NCI-H146 treated with DMSO at 0.1 percent for 48 hours (cell line): ENCODE data around the gene UCN2.
"Not testable (repeated sequence)": the region's sequence is repeated elsewhere in the genome, so short reads cannot be mapped to it uniquely, and the experiment has no call there.

Experiments
- DNase-seq: peaks from one replicate; lab custom pipeline; 2025; ENCODE audit not compliant: unreplicated experiment; lab: John Stamatoyannopoulos, UW

The UCN2 gene

DNA sequence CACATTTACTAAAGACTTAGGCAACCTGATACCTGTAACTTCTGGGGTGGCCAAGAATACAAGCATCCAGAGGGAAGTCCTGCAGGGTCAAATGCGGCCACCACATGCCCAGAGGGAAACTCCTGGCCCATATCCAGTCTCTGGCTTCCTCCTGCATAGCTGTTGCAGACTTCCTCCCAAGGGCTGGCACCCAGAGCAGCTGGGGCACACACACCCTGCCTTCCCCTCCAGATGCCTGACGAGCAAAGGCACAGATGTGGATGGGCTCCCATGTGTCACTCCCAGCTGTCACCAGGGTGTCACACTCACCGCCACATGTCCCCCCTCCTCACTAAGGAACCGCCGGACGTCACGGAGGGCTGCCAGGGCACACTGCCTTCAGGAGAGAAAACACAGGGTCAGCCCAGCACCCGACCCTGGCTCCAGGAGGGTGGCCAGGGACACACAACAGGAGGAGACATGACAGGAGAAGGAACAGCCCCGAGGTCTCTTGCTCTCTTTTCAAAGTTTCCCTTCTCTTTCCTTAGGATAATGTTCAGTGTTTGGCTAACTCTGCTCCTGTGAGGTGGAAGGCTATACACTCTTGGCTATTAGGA lies 20.2 kb downstream of the UCN2 start:
- DNase-seq = no peak

DNA sequence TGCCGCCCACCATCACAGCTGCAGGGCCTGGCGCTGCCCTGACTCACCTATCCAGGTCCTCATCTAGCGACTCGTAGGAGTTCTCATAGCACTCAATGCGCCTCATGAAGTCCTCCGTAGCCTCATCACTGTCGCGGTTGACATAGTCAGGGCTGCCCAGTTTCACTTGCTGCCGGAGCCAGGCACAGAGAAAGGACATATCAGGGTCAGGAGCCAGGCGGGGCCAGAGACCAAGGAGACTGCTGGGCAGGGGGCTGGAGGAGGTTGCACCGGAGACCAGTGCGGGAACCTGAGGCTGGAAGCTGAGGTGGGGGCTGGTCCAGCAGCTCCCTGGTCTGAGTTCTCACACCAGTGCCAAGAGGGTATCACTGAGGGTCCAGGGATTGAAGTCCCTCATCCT lies 25.1 kb downstream of the UCN2 start:
- DNase-seq = no peak

DNA sequence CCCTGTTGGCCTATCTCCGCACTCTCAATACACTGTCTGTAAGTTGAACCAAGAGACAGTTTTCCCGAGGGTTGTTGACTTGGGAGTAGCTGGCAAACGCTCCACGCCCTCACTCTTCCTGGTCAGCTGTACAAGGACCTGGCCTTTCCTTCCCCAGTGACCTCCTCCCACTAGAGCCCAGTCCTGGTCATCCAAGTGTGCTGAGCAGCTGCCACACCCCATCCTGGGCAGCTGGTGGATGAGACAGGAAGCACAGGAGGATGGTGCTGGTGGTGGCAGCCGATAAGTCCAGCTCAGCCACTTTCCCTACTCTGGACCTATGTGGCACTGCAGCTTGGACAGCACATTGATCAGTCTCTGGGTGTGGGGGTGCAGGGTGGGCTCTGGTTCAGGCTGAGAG lies 26.8 kb downstream of the UCN2 start:
- DNase-seq = no peak

DNA sequence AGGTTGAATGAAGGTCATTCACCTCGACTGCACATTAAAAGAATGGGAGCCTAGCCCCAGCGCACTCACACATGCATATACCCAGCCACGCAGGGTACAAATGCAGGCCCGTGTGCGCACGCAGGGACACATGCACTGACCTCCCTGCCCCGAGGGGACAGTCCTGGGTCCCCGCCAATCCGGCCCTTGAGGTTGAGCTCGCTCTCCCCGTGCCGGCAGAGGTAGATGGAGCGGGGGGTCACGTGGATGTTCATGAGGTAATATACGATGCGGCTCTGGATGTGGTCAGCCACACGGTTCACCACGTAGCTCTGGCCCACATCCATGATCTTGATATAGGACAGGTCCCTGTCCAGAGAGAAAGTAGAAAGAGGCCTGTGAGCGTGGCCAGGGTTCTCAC lies 27.5 kb downstream of the UCN2 start:
- DNase-seq = no peak

DNA sequence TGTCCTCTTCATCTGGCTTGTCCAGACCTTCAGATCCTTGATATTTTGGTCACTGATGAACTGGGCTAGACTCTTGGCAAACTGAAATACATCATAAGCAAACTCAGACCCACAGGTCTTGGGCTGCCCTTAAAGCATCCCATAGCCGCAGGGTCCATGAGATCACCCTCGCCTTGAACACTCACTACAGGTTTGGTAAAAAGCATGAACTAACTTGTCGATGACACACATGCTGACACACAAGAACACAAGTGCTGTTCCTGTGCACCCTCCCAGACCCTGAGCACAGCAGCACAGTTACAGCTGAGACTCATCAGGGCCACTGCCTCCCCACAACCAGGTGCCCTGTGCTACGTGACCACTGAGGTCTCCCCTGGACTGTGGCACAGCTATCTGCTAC lies 28.0 kb downstream of the UCN2 start:
- DNase-seq = no peak

DNA sequence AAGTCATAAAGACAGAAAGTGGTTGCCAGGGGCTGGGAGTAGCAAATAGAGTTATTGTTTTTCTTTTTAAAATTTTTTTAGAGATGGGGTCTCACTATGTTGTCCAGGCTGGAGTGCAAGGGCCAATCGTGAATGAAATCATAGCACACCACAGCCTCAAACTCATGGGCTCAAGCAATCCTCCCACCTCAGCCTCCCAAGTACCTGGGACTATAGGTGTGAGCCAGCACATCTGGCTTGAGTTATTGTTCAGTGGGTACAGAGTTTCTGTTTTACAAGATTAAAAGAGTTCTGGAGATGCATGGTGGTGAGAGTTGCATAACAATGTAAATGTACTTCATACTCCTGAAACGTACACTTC lies 30.6 kb downstream of the UCN2 start:
- no peak for DNase-seq

DNA sequence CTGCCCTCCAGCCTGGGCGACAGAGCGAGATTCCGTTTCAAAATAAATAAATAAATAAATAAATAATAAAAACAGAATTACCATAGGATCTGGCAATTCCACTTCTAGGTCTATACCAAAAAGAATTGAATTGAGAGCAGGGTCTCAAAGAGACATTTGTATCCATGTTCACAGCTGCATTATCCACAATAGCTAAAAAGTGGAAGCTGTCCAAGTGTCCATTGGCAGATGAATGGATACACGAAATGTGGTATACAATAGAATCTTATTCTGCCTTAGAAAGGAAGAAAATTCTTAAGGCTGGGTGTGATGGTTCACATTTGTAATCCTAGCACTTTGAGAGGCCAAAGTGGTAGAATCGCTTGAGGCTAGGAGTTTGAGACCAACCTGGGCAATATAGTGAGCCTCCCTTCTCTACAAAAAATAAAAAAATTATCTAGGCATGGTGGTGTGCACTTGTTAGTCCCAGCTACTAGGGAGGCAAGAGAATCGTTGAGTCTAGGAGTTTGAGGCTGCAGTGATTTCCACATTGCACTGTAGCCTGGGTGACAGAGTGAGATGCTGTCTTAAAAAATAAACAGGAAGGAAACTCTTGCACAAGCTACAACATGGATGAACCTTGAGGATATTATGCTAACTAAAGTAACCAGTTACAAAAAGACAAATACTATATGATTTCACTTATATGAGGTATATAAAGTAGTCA lies 31.2 kb downstream of the UCN2 start:
- DNase-seq = no peak

DNA sequence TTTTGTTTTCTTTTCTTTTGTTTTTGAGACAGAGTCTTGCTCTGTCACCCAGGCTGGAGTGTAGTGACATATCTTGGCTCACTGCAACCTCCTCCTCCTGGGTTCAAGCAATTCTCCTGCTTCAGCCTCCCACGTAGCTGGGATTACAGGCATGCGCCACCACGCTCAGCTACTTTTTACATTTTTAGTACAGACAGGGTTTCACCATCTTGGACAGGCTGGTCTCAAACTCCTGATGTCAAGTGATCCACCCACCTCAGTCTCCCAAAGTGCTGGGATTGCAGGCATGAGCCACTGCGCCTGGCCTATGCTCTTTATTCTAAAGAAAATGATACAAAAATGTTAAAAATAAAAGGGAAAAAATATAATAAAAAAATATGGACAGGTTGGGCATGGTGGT lies 32.9 kb downstream of the UCN2 start:
- not testable (repeated sequence) for DNase-seq

DNA sequence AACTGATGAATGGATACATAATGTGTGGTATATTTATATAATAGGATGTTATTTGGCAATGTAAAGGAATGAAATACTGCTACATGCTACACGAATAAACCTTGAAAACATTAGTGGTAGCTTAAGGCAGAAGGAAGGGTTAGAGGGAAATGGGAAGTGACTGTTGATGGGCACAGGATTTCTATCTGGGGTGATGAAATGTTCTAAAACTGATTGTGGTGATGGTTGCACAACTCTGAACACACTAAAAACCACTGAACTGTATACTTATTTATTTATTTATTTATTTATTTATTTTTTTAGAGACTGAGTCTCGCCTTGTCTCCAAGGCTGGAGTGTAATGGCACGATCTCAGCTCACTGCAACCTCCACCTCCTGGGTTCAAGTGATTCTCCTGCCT lies 34.8 kb downstream of the UCN2 start:
- no peak for DNase-seq

DNA sequence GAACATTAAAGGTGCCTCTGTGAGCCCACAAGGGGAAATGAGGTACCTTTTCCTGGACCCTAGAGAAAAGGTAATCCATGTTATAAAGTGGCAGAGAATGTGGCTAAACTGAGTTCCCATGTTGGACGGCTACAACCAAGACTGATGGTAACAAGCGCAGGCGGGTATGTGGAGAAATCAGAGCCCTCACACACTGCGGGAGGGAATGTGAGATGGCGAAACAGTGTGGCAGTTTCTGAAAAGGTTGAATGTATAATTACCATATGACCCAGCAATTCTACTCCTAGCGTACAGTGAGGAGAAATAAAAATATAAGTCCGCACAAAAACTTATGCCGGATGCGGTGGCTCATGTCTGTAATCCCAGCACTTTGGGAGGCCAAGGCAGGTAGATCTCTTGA lies 35.5 kb downstream of the UCN2 start:
- no peak for DNase-seq

DNA sequence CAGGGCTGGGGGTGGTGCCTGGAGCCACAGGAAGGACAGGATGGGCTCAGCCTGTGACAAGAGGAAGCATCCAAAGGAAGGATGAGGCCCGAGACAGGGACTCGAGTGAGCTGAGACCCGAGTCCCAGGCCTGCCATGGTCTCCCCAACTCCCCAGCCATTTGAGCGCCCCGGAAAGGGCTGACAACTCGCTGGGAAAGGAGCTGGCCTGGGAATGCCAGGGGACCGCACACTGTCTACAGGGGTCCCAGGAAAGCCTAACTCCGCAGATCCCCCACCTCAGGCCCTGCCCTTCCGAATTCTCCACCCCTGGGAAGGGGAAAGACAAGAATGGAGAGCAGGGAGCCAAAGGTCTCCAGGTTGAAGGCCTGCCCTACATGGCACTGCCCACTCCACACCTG lies 38.6 kb downstream of the UCN2 start:
- no peak for DNase-seq

DNA sequence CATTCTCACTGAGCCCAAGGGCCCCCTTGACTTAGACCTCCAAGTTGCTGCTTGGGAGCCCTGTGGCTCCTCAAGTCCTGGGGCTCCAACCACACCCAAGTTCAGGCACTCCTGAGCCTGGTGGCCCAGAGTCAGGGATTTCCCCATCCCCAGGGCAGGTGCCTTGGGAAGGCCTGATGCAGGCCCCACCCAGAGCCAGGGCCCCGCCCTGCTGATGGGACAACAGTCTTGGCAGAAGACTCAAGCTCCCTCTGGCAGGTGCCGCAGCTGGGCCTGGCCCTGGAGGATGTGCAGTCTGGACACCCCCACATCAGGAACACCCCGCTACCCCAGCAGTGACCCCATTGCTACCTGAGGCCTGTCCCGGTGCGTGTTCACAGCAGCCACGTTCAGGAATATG lies 41.9 kb downstream of the UCN2 start:
- DNase-seq = no peak

DNA sequence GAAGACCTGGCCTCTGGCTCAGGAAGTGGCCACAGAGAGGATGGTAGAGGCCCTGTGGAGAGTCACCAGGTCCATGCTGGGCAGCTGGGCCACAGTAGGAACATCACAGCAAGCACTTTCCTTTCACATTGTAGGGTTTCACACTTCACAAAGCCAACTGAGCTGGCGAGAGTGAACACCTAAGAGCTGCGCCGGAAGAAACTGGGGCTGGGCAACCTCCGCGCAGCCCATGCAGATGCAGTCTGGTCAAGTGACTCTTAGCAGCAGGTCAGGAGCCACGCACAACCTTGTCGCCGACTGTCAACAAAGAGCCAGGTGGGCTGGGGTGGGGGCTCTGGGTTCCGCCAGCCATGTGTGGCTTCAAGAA lies 44.3 kb downstream of the UCN2 start:
- DNase-seq = no peak

DNA sequence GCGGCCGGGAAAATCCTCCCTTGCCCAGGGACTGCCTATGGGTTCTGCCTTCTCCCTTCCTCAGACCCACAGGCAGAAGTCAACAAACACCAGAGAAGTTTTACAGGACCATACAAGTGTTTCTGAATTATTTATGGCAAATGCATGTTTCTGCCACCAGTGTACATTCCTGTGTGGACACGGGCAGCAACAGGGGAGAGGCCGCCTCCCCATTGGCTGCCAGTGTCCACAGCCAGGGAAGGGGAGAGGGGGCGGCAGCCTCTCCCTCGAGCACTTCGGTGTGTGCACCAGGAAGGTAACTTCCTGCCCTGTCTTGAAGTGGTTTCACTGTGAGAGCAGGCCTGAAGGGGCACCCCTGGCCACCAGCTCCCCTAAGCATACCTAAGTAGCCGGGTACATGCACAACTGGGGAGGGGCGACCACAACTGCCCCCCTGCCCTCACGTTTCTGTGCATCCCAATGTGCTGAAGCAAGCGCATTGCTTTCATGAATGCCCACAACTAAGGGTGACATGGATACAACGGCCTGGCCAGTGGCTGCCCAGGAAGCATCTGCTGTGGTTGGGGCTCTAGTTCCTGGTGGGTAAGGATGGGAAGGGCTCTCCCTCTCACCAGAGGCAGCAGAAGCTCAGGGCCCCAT lies 44.8 kb downstream of the UCN2 start:
- no peak for DNase-seq

DNA sequence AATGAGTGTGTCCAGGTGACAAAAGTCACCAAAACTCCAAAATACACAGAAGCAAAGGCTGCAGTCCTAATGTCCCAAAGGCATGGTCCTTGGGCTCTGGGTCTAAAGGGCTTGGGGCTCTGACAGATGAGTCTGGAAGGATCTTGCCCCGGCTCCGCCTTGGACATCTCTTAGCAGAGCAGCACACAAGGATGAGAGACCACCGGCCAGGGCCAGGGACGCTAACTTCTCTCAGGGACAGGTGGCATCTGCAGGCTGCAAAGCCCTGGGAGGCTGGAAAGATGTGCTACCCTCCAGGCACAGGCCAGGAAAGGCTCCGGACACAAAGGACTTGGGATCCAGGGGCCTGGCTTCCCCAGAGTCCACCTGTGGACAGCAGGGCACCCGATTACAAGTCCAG lies 45.5 kb downstream of the UCN2 start:
- DNase-seq = no peak

DNA sequence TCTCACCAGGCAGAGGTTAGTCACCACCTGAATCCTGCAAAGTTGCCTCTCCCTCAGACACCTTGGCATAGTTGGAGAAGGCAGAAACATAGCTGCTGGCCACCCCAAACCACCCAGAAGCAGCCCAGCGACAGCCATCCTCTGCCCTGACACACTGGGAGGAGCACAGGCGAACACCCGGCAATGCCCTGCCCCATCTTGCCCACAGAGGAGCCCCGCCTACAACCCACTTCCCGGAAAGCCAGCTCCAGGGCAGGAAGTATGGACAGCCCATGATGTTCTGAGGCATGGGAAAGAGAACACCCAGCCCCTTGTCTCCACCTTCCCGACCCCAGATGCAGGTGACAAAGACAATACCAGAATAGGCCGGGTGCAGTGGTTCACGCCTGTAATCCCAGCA lies 47.0 kb downstream of the UCN2 start:
- no peak for DNase-seq

DNA sequence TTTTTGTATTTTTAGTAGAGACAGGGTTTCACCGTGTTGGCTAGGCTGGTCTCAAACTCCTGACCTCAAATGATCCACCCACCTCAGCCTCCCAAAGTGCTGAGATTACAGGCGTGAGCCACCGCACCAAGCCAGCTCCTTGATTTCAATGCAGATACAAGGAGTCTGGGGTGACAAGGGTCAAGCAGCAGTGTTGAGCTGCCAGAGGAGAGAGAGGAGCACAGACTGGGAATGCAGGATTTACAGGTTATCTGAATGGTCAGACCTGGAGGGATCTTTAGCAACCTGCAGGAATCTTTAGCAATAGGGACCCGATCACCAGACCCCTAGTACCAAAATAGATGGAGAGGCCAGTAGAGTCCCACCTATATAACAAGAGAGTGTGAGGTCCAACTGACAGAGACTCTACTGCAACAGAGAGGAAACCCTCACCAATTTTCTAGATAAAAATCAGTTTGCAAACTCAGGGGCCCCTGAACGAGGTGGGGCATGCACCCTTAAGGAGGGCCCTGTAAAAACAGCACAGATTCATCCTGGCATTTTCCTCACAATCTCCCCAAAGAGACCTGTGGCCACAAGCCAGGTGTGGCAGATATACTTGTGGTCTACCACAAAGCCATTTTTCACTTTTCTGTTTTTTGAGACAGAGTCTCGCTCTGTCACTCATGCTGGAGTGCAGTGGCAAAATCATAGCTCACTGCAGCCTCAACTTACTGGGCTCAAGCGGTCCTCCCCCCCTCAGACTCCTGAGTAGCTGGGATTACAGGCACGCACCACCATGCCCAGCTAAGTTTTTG lies 49.0 kb downstream of the UCN2 start:
- no peak for DNase-seq
